ENCODE results near the gene IGF2R. TPM values are rescaled to one million over a fixed set of nuclear protein-coding genes. Genes with fewer than 3 reads are reported as not detected.

The IGF2R gene
- total and polyA plus RNA-seq, 2 donors (not counting 1 experiment from before 2014, with no cell fraction given), result 9.5 to 53.3 TPM

DNA sequence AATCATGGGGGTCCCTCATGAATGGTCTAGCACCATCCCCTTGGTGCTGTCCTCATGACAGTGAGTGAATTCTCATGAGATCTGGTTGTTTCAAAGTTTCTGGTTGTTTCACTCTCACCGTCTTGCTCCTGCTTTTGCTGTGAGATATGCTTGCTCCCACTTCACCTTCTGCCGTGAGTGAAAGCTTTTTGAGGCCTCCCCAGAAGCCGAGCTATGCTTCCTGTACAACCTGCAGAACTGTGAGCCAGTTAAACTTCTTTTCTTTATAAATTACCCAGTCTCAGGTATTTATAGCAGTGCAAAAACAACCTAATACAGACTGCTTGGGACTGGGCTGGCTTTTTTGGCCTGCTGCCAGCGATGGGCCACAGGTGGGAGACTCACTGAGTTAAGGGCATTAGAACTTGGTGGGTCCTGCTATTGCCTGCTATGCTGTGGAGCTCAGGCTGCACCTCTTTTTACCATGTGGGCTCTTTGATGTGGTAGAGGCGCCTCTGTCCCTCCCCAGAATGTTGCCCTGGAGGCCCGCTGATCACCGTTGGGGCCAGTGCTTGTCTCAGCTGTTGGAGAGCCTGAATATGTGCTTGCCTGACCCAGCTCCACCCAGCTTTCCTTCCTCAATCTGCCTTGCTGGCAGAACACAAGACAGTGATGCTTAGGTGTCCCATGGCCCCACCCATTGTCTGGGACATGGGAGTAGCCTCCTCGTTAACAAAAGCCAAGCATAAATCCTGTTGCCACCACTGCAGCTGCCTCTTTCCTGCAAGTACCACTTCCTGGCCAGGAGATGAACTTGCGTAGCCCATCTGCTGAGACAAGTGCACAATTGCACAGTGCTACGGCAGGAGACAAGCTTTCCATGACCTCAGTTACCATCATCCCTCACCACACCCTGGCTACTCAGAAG, 47.1 kb downstream of the IGF2R start:
- ATAC-seq (ENCODE audit: low read depth), result no peak
- Histone ChIP-seq H3K79me2 (ENCODE audit: control insufficient read depth, insufficient read depth, low read length) (no peaks in the 10 kb centered on the region), H3K27ac (ENCODE audit: low read length in 2 of 2) (no peak overlapping the region), H3K4me3 (ENCODE audit: control extremely low read depth in 1 of 5, extremely low read depth in 1 of 5, insufficient read depth in 1 of 5, low read depth in 2 of 5, low read length in 4 of 5) (no peak overlapping the region), H2AFZ (ENCODE audit: insufficient read depth, low read depth, low read length, poor library complexity, severe bottlenecking) (no peak overlapping the region), H4K20me1 (ENCODE audit: control insufficient read depth, insufficient read depth, low read length, poor library complexity, severe bottlenecking) (no peaks in the 10 kb centered on the region), H3K36me3 (replicated peaks in 1 of 2; ENCODE audit: control extremely low read depth in 1 of 2, control insufficient read depth in 1 of 2, extremely low read depth in 1 of 2, insufficient read depth in 2 of 2, low read length in 1 of 2) (peaks cover 3 to 21% of the 10 kb centered on the region in 2 experiments), H3K9me3 (ENCODE audit: control extremely low read depth in 1 of 3, control insufficient read depth in 2 of 3, insufficient read depth in 1 of 3, low read length in 2 of 3) (peaks cover 0 to 11% (median 0%) of the 10 kb centered on the region in 3 donors), H3K4me2 (replicated peaks; ENCODE audit: low read depth, low read length, poor library complexity, severe bottlenecking) (no peak overlapping the region), H3K9ac (ENCODE audit: low read length) (no peak overlapping the region), H3K27me3 (replicated peaks in 1 of 4; ENCODE audit: control extremely low read depth in 1 of 4, control insufficient read depth in 3 of 4, insufficient read depth in 4 of 4, low read length in 3 of 4) (no peaks in the 10 kb centered on the region), H3K4me1 (ENCODE audit: control insufficient read depth in 2 of 2, insufficient read depth in 2 of 2, low read length in 2 of 2) (peaks cover 0 to 19% of the 10 kb centered on the region in 2 donors)
- Mint-ChIP-seq H3K27me3 (no peaks in the 10 kb centered on the region), H3K9me3 (ENCODE audit: insufficient read depth) (no peaks in the 10 kb centered on the region), H3K27ac (no peak overlapping the region), H3K4me1 (peaks cover 11% of the 10 kb centered on the region), H3K4me3 (no peak overlapping the region)
- WGBS (ENCODE audit: insufficient coverage), result 77% methylated on average over 9 of the region's 10 CpGs
- TF ChIP-seq CTCF (IDR thresholded peaks at IDR 0.05) (no peak), EZH2 (IDR thresholded peaks at IDR 0.05; ENCODE audit: borderline replicate concordance, insufficient read depth, low read depth, low read length, poor library complexity, severe bottlenecking) (no peak)
- no peak for DNase-seq
- POLR2A ChIA-PET, result no interaction called here
- intact Hi-C loops (cut with micrococcal nuclease), result loop anchor here (5.0 kb wide), 1 partner anchor 34 kb away; no protein-coding TSS in a partner anchor
- CTCF ChIA-PET, result no interaction called here

GRCh38 chr6:160022101-160022500, 53.2 kb downstream of the IGF2R start:
- no peak overlapping the region for H3K4me3 ChIP-seq (ENCODE audit: control extremely low read depth in 1 of 5, extremely low read depth in 1 of 5, insufficient read depth in 1 of 5, low read depth in 2 of 5, low read length in 4 of 5)
- no peaks in the 10 kb centered on the region for H3K9me3 Mint-ChIP-seq (ENCODE audit: insufficient read depth)
- TF ChIP-seq CTCF (IDR thresholded peaks at IDR 0.05), result no peak
- no peak for TF ChIP-seq EZH2 (IDR thresholded peaks at IDR 0.05; ENCODE audit: borderline replicate concordance, insufficient read depth, low read depth, low read length, poor library complexity, severe bottlenecking)
- H3K4me1 ChIP-seq (ENCODE audit: control insufficient read depth in 2 of 2, insufficient read depth in 2 of 2, low read length in 2 of 2), result no peaks in the 10 kb centered on the region
- ATAC-seq (ENCODE audit: low read depth) (no peak), DNase-seq (no peak)
- H3K79me2 ChIP-seq (ENCODE audit: control insufficient read depth, insufficient read depth, low read length), result no peaks in the 10 kb centered on the region
- no peaks in the 10 kb centered on the region for H3K9me3 ChIP-seq (ENCODE audit: control extremely low read depth in 1 of 3, control insufficient read depth in 2 of 3, insufficient read depth in 1 of 3, low read length in 2 of 3)
- no peak overlapping the region for H3K4me2 ChIP-seq (replicated peaks; ENCODE audit: low read depth, low read length, poor library complexity, severe bottlenecking)
- CTCF ChIA-PET, result no interaction called here
- POLR2A ChIA-PET, result no interaction called here
- intact Hi-C loops (cut with micrococcal nuclease), result no loop called here
- no peak overlapping the region for H2AFZ ChIP-seq (ENCODE audit: insufficient read depth, low read depth, low read length, poor library complexity, severe bottlenecking)
- WGBS (ENCODE audit: insufficient coverage), result no CpG with 5 or more reads among the region's 1 CpG
- H3K27ac ChIP-seq (ENCODE audit: low read length in 2 of 2), result no peak overlapping the region
- H4K20me1 ChIP-seq (ENCODE audit: control insufficient read depth, insufficient read depth, low read length, poor library complexity, severe bottlenecking), result no peaks in the 10 kb centered on the region
- no peak overlapping the region for H3K9ac ChIP-seq (ENCODE audit: low read length)
- H3K4me3 Mint-ChIP-seq, result no peak overlapping the region
- H3K27me3 Mint-ChIP-seq, result no peaks in the 10 kb centered on the region
- H3K4me1 Mint-ChIP-seq, result no peaks in the 10 kb centered on the region
- H3K36me3 ChIP-seq (replicated peaks in 1 of 2; ENCODE audit: control extremely low read depth in 1 of 2, control insufficient read depth in 1 of 2, extremely low read depth in 1 of 2, insufficient read depth in 2 of 2, low read length in 1 of 2), result peaks cover 0 to 27% of the 10 kb centered on the region in 2 experiments
- H3K27ac Mint-ChIP-seq, result no peak overlapping the region
- H3K27me3 ChIP-seq (replicated peaks in 1 of 4; ENCODE audit: control extremely low read depth in 1 of 4, control insufficient read depth in 3 of 4, insufficient read depth in 4 of 4, low read length in 3 of 4), result no peaks in the 10 kb centered on the region
